ENCODE data around the gene TMEM39B. TPM values are rescaled to one million over a fixed set of nuclear protein-coding genes. Genes with fewer than 3 reads are reported as not detected.
"Not testable (repeated sequence)": the region's sequence is repeated elsewhere in the genome, so short reads cannot be mapped to it uniquely, and the experiment has no call there.

The TMEM39B gene
- total RNA-seq, 2 experiments from 2014 or later = 24.5 to 28.0 TPM

DNA sequence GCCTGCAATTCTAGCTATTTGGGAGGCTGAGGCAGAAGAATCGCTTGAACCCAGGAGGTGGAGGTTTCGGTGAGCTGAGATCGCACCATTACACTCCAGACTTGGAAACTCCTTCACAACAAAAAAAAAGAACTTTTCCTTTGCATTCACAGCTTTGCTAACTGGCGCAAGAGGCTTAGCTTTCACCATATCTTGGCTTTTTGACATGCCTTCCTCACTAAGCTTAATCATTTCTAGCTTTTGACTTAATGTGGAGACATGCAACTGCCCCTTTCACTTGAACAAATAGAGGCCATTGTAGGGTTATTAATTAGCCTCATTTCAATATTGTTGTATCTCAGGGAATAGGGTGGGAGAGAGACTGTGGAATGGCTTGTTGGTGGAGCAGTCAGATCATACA is 43.8 kb downstream of the TMEM39B start:
- Mint-ChIP-seq H3K27ac (no peak overlapping the region), H3K4me1 (peaks cover 30% of the 10 kb centered on the region), H3K4me3 (no peak overlapping the region), H3K27me3 (no peaks in the 10 kb centered on the region), H3K36me3 (ENCODE audit: low read depth) (peaks cover 10% of the 10 kb centered on the region), H3K9me3 (no peaks in the 10 kb centered on the region)
- DNase-seq = no peak
- CTCF ChIA-PET = no interaction called here
- POLR2A ChIA-PET = interaction anchor here (1.0 kb wide), 1 partner anchor 80 kb away, joined by 3 read pairs; no protein-coding TSS in a partner anchor

DNA sequence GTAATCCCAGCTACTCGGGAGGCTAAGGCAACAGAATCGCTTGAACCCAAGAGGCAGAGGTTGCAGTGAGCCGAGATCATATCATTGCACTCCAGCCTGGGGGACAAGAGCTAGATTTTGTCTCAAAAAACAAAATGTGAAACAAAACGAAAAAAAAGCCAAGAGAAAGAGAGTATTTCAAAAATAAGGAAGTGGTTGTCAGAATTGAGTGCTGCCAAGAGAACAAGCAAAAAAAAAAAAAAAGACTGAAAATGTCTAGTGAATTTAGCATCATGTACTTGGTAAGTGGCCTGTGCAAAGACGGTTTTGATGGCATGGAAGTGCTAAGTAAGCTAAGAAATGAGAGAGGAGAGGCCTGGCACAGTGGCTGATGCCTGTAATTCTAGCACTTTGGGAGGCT is 49.4 kb downstream of the TMEM39B start:
- Mint-ChIP-seq H3K9me3 (no peaks in the 10 kb centered on the region), H3K4me1 (peaks cover 23% of the 10 kb centered on the region), H3K27me3 (no peaks in the 10 kb centered on the region), H3K36me3 (ENCODE audit: low read depth) (peaks cover 8% of the 10 kb centered on the region), H3K27ac (peak overlapping the region; percentile 10), H3K4me3 (no peak overlapping the region)
- ChIA-PET CTCF (no interaction called here), POLR2A (interaction anchor here (1.3 to 2.1 kb wide), 3 partner anchors 11 to 214 kb away, joined by 3 to 7 read pairs (median 3); partner anchors contain the start of genes KPNA6 and MARCKSL1)
- DNase-seq = no peak

DNA sequence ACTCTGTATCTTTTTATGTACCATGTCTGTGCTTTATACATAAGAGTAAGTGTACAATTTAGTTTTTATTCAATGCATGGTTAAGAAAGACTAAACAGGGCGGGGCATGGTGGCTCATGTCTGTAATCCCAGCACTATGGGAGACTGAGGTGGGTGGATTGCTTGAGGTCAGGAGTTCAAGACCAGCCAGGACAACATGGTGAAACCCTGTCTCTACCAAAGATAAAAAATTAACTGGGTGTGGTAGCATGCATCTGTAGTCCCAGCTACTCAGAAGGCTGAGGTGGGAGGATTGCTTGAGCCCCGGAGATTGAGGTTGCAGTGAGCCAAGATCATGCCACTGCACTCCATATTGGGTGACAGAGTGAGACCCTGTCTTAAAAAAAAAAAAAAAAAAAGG is 50.6 kb downstream of the TMEM39B start:
- CTCF ChIA-PET = interaction anchor here (0.7 to 1.0 kb wide), 4 partner anchors 15 to 290 kb away, joined by 3 to 5 read pairs (median 4); no protein-coding TSS in a partner anchor
- POLR2A ChIA-PET = interaction anchor here (0.7 to 2.6 kb wide), 3 partner anchors 12 to 31 kb away, joined by 3 to 8 read pairs (median 3); partner anchors contain the start of gene KPNA6
- H3K9me3 Mint-ChIP-seq, H3K4me3 Mint-ChIP-seq, H3K27ac Mint-ChIP-seq, DNase-seq, H3K27me3 Mint-ChIP-seq: not testable (repeated sequence)
- Mint-ChIP-seq H3K36me3 (ENCODE audit: low read depth) (peaks cover 12% of the 10 kb centered on the region), H3K4me1 (peaks cover 29% of the 10 kb centered on the region)

DNA sequence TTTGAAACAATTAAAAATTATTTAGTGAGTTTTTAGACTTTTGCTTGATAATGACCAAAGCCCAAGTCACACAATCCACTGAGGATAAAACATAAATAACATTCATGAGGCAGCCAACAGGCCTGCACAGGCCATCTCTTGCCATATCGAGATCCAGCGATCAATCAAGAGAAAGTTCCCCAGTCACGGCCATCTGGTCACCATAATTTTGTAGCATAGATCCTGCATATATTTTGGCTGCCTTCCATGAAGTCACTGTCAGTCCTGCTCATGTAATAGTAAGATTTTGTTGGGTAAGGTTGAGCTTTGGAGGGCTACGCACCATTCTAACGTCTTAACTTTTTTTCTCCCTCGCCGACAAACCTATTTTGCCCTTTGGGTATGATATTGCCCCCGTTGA is 52.6 kb downstream of the TMEM39B start:
- Mint-ChIP-seq H3K36me3 (ENCODE audit: low read depth) (peaks cover 12% of the 10 kb centered on the region), H3K4me3 (no peak overlapping the region), H3K27ac (no peak overlapping the region), H3K4me1 (peaks cover 33% of the 10 kb centered on the region), H3K9me3 (no peaks in the 10 kb centered on the region), H3K27me3 (no peaks in the 10 kb centered on the region)
- no peak for DNase-seq
- CTCF ChIA-PET = no interaction called here
- POLR2A ChIA-PET = interaction anchor here (2.6 kb wide), 1 partner anchor 17 kb away, joined by 8 read pairs; the partner anchor contains the start of gene KPNA6

DNA sequence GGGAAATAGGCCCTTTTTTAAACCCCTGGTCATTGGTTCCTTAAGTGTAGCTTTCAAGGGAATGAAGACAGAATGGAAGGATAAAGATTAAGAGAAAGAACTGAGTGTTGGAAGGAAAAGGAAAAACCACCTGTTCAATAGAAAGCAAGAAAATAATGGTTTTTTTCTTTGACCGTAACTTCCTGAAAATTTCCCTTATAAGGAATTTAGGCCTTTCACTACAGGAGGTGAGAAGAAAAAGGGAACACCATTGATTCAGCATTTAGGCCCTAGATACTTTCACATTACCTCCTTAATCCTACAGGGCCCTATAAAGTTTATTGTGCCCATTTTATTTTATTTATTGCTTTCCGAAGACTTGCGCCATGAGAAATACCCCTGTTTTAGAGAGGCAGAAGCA is 54.0 kb downstream of the TMEM39B start:
- Mint-ChIP-seq H3K4me1 (peaks cover 26% of the 10 kb centered on the region), H3K36me3 (ENCODE audit: low read depth) (peaks cover 17% of the 10 kb centered on the region), H3K27ac (no peak overlapping the region), H3K27me3 (no peaks in the 10 kb centered on the region), H3K9me3 (no peaks in the 10 kb centered on the region), H3K4me3 (no peak overlapping the region)
- CTCF ChIA-PET = interaction anchor here (2.8 kb wide), 1 partner anchor 13 kb away, joined by 10 read pairs; no protein-coding TSS in a partner anchor
- POLR2A ChIA-PET = no interaction called here
- DNase-seq = no peak

DNA sequence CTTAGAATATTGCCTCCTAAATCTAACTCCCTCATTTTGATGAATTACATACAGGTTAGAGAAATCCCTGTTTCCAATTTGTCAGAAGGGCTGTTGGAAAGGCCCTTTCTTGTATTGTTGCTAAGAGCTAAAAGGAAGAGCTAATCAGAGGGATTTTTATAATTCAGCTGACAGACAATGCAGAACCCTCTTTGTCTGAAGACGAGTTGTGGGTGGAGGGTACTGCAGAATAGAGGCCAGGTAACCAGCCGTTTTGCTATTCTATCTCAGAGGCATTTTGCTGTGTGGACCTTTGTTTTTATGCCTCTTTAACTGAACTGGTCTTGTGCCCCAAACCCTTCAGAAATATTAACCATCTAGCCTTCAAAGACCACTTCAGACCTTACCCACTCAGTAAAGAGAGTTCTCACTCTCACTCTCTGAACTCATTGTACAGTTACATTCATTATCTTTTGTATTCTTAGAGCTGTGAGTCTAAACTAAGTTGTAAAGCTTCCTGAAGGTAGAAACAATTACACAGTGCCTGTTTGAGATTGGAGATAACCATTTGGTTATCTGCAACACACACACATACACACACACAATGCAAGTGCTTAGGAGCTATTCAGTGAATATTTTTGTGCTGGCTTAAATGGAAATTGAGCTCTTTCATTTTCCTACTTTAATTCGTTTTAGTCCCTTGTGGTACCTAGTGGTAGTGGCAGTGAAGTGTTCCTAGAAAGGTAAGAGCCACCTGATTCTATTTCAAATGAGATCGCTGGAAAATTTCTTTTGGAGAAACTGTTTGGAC is 54.9 kb downstream of the TMEM39B start:
- Mint-ChIP-seq H3K36me3 (ENCODE audit: low read depth) (peaks cover 17% of the 10 kb centered on the region), H3K27ac (no peak overlapping the region), H3K9me3 (no peaks in the 10 kb centered on the region), H3K27me3 (no peaks in the 10 kb centered on the region), H3K4me1 (peaks cover 21% of the 10 kb centered on the region), H3K4me3 (no peak overlapping the region)
- ChIA-PET POLR2A (interaction anchor here (1.2 to 2.7 kb wide), 3 partner anchors 9 to 19 kb away, joined by 4 to 11 read pairs (median 4); partner anchors contain the start of gene KPNA6), CTCF (interaction anchor here (0.7 to 2.8 kb wide), 6 partner anchors 9 to 114 kb away, joined by 3 to 10 read pairs (median 5); partner anchors contain the start of genes KHDRBS1 and KPNA6)
- DNase-seq = no peak

DNA sequence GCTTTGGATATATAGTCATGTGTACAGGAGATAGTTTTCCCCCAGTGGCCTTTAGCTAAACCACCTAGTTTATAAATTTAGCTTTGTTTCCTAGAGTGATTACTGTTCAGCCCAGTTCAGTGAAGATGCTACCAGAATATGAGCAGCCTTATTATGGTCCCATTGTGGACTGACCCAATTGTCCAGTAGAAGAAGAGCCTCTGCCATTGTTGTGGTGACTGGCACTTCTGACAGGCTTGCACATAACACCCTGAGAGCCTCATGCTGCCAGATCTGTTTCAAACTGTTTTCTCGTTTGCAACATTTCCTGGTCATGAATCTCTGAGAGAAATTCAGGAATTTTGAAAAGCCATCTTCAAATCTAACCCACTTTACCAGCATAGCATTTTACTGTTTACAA is 55.7 kb downstream of the TMEM39B start:
- Mint-ChIP-seq H3K27ac (no peak overlapping the region), H3K27me3 (no peaks in the 10 kb centered on the region), H3K36me3 (ENCODE audit: low read depth) (peaks cover 14% of the 10 kb centered on the region), H3K4me3 (no peak overlapping the region), H3K4me1 (peaks cover 16% of the 10 kb centered on the region), H3K9me3 (no peaks in the 10 kb centered on the region)
- CTCF ChIA-PET = interaction anchor here (0.7 to 2.8 kb wide), 6 partner anchors 10 to 120 kb away, joined by 3 to 10 read pairs (median 5); partner anchors contain the start of genes KHDRBS1 and KPNA6
- POLR2A ChIA-PET = interaction anchor here (1.2 to 2.7 kb wide), 4 partner anchors 9 to 20 kb away, joined by 4 to 11 read pairs (median 5); partner anchors contain the start of gene KPNA6
- DNase-seq = no peak

DNA sequence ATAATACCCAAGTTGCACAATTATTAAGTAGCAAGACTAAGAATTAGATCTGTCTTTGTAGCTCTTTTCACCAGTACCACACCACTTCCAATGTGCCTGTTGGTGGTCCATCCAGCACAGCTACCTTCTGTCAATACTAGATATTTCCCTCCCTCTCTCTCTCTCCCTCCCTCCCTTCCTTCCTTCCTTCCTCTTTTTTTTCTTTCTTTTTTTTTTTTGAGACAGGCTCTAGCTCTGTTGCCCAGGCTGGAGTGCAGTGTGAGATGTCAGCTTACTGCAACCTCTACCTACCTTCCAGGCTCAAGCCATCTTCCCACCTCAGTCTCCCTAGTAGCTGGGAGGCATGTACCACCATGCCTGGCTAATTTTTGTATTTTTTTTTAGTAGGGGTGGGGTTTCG is 56.2 kb downstream of the TMEM39B start:
- Mint-ChIP-seq H3K4me1 (peaks cover 17% of the 10 kb centered on the region), H3K27me3 (no peaks in the 10 kb centered on the region), H3K4me3 (no peak overlapping the region), H3K9me3 (no peaks in the 10 kb centered on the region), H3K27ac (no peak overlapping the region), H3K36me3 (ENCODE audit: low read depth) (peaks cover 14% of the 10 kb centered on the region)
- ChIA-PET CTCF (interaction anchor here (0.7 to 2.8 kb wide), 4 partner anchors 11 to 119 kb away, joined by 4 to 10 read pairs (median 8); partner anchors contain the start of gene KPNA6), POLR2A (interaction anchor here (1.5 to 2.7 kb wide), 3 partner anchors 9 to 20 kb away, joined by 4 to 11 read pairs (median 6); partner anchors contain the start of gene KPNA6)
- DNase-seq = no peak

DNA sequence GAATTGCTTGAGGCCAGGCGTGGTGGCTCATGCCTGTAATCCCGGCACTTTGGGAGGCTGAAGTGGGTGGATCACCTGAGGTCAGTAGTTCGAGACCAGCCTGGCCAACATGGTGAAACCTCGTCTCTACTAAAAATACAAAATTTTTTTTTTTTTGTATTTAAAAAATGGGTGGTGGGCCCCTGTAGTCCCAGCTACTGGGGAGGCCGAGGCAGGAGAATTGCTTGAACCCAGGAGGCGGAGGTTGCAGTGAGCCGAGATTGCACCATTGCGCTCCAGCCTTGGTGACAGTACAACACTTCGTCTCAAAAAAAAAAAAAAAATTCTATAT is 61.2 kb downstream of the TMEM39B start:
- not testable (repeated sequence) for H3K27me3 Mint-ChIP-seq, DNase-seq, H3K27ac Mint-ChIP-seq, H3K4me3 Mint-ChIP-seq, H3K9me3 Mint-ChIP-seq
- ChIA-PET CTCF (interaction anchor here (0.9 kb wide), 1 partner anchor 26 kb away, joined by 6 read pairs; the partner anchor contains the start of gene KPNA6), POLR2A (interaction anchor here (1.0 kb wide), 1 partner anchor 9 kb away, joined by 3 read pairs; no protein-coding TSS in a partner anchor)
- Mint-ChIP-seq H3K4me1 (peaks cover 19% of the 10 kb centered on the region), H3K36me3 (ENCODE audit: low read depth) (peaks cover 20% of the 10 kb centered on the region)

DNA sequence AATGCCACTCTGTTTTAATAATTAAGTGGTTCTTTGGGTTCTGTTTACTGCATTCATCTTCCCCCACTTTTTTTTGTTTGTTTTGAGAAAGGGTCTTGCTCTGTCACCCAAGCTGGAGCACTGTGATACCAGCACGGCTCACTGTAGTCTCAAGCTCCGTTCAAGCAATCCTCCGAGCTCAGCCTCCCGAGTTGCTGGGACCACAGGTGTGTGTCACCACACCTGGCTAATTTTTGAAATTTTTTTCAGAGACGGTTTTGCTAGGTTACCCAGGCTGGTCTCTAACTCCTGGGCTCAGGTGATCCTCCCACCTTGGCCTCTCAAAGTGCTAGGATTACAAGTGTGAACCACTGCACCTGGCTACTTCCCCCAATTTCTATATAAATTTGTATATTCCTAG is 64.4 kb downstream of the TMEM39B start:
- CTCF ChIA-PET = no interaction called here
- peaks cover 30% of the 10 kb centered on the region for H3K4me1 Mint-ChIP-seq
- peaks cover 26% of the 10 kb centered on the region for H3K36me3 Mint-ChIP-seq (ENCODE audit: low read depth)
- no peak overlapping the region for H3K4me3 Mint-ChIP-seq
- no peaks in the 10 kb centered on the region for H3K27me3 Mint-ChIP-seq
- DNase-seq = no peak
- H3K9me3 Mint-ChIP-seq = no peaks in the 10 kb centered on the region
- POLR2A ChIA-PET = no interaction called here
- H3K27ac Mint-ChIP-seq = no peak overlapping the region

DNA sequence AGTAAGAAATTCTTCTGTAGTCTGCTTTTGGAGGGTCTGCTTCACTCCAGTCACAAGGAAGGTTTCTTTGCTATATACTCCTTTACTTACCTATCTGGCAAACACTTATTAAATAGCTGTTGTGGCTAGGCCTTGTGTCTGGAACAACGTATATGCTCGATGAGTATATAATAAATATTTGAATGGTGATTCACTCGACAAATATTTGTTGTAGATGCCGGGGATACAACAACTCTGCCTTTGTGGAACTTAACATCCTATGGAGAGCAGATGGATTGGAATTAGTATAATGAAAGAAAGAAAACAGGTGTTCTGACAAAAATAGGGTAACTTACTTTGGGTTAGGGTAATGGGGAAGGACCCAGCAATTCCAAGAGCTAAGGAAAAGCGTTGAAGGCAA is 66.2 kb downstream of the TMEM39B start:
- no peak overlapping the region for H3K4me3 Mint-ChIP-seq
- POLR2A ChIA-PET = interaction anchor here (1.1 to 1.2 kb wide), 2 partner anchors 10 to 31 kb away, joined by 3 to 4 read pairs; partner anchors contain the start of gene KPNA6
- no peak for DNase-seq
- CTCF ChIA-PET = interaction anchor here (0.6 to 0.9 kb wide), 3 partner anchors 11 to 577 kb away, joined by 3 read pairs; no protein-coding TSS in a partner anchor
- peaks cover 35% of the 10 kb centered on the region for H3K4me1 Mint-ChIP-seq
- H3K9me3 Mint-ChIP-seq = no peaks in the 10 kb centered on the region
- H3K27me3 Mint-ChIP-seq = no peaks in the 10 kb centered on the region
- H3K27ac Mint-ChIP-seq = no peak overlapping the region
- peaks cover 29% of the 10 kb centered on the region for H3K36me3 Mint-ChIP-seq (ENCODE audit: low read depth)

DNA sequence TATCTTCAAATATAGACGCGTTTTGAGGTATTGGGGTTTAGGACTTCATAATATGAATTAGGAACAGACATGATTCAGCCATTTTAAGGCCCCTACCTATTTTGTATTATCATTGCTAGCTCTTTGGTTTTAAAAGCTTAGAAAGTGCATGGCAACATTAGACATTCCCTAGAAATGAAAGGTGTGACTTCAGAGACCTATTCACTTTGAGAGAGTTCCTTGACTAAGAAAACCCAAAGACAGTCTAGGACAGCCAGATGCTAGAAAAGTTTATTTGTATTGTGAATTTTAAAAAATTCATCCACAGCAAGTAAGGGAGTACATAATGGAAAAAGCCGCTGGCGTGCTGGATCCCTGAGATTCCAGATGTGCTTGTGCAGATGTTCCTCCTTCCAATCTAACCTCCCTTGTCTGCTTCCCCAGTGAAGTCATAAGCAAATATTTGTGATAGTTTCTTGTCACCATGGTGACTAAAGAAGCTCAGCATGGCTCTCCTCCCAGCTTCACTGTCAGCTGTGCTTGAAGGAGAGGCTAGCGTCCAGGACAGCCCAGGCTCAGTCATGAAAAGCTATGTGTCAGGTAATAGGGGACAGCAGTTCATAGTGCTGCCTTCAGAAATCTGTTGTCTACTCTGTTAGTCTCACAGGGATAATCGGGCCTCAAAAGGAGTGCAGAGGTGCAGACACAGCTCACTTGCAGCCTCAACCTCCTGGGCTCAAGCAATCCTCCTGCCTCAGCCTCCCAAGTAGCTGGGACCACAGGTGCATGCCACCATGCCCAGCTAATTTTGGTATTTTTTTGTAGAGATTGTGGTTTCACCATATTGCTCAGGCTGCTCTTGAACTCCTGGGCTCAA is 69.9 kb downstream of the TMEM39B start:
- peaks cover 42% of the 10 kb centered on the region for H3K36me3 Mint-ChIP-seq (ENCODE audit: low read depth)
- peaks cover 49% of the 10 kb centered on the region for H3K4me1 Mint-ChIP-seq
- no peak overlapping the region for H3K4me3 Mint-ChIP-seq
- no peak for DNase-seq
- no peak overlapping the region for H3K27ac Mint-ChIP-seq
- CTCF ChIA-PET = interaction anchor here (0.7 kb wide), 1 partner anchor 93 kb away, joined by 3 read pairs; no protein-coding TSS in a partner anchor
- POLR2A ChIA-PET = interaction anchor here (0.6 kb wide), 1 partner anchor 8 kb away, joined by 3 read pairs; no protein-coding TSS in a partner anchor
- no peaks in the 10 kb centered on the region for H3K9me3 Mint-ChIP-seq
- no peaks in the 10 kb centered on the region for H3K27me3 Mint-ChIP-seq
